ENCODE results near the gene ANKRD23. TPM values are rescaled to one million over a fixed set of nuclear protein-coding genes. Genes with fewer than 3 reads are reported as not detected.

The ANKRD23 gene
- total and polyA plus RNA-seq, 11 donors: 0.96 to 26.7 (median 7.9) TPM

DNA sequence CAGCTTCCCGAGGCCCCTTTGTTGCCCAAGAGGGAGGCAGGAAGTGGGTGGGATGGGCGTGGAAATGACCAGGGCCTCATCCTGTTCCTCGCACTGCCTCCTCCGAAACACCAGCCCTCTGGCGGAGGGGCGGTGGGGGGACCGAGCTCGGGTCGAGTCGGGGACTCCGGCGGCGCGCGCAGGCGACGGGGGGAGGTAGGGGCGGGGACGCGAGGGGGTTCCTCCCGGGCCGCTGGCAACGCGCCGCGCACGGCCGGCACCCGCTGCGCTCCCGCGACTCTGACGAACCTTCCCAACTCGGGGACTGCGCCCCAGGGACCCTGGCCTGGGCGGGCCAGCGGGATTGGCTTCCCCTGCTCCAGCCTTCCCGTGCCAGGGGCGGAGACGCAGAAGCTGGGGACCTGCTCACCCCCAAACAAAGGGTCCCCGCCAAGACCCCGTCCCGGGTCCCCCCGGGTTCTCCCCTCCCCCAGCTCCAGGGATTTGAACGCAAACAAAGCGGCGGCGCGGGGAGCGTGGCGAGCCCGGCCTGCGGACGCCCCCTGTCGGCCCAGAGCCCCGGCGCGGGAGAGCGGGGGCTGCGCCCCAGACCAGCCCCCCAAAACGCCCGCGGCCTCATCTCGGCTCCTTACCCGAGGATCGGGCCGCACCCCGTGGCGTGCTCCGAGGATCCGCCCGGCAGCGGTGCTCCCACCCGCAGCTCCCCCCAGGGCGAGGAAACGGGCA, 24.9 kb upstream of the ANKRD23 start:
- Histone ChIP-seq H3K4me3 (peak overlapping the region; percentile 79 to 100 (median 98)), H3K27ac (peak overlapping the region; percentile 96 to 100 (median 98)), H3K36me3 (peaks cover 0 to 40% (median 37%) of the 10 kb centered on the region in 9 donors), H3K27me3 (peaks cover 0 to 27% (median 0%) of the 10 kb centered on the region in 9 donors), H3K4me1 (peaks cover 3 to 80% (median 51%) of the 10 kb centered on the region in 12 donors), H3K9me3 (no peaks in the 10 kb centered on the region)
- 0 to 1% (median 0%) methylated on average over 2 to 76 of the region's 76 CpGs for WGBS, 4 donors
- DNase-seq (peak; percentile 90 to 95 (median 93)), ATAC-seq (peak; percentile 68 to 74 (median 72))
- TF ChIP-seq, protein P1, sequence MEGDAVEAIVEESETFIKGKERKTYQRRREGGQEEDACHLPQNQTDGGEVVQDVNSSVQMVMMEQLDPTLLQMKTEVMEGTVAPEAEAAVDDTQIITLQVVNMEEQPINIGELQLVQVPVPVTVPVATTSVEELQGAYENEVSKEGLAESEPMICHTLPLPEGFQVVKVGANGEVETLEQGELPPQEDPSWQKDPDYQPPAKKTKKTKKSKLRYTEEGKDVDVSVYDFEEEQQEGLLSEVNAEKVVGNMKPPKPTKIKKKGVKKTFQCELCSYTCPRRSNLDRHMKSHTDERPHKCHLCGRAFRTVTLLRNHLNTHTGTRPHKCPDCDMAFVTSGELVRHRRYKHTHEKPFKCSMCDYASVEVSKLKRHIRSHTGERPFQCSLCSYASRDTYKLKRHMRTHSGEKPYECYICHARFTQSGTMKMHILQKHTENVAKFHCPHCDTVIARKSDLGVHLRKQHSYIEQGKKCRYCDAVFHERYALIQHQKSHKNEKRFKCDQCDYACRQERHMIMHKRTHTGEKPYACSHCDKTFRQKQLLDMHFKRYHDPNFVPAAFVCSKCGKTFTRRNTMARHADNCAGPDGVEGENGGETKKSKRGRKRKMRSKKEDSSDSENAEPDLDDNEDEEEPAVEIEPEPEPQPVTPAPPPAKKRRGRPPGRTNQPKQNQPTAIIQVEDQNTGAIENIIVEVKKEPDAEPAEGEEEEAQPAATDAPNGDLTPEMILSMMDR (IDR thresholded peaks at IDR 0.05): peak; percentile 30 to 82 (median 64)
- TF ChIP-seq POLR2A (IDR thresholded peaks at IDR 0.05): peak in 1 of 2 donors; percentile 40
- intact Hi-C loops (cut with DNase I): loop anchor here in 4 of 10 donors (1.0 to 5.0 kb wide), 5 partner anchors 10 to 244 kb away; partner anchors contain the start of genes ANKRD36 (in 1 of the 4) and ANKRD39 (in 1 of the 4)

DNA sequence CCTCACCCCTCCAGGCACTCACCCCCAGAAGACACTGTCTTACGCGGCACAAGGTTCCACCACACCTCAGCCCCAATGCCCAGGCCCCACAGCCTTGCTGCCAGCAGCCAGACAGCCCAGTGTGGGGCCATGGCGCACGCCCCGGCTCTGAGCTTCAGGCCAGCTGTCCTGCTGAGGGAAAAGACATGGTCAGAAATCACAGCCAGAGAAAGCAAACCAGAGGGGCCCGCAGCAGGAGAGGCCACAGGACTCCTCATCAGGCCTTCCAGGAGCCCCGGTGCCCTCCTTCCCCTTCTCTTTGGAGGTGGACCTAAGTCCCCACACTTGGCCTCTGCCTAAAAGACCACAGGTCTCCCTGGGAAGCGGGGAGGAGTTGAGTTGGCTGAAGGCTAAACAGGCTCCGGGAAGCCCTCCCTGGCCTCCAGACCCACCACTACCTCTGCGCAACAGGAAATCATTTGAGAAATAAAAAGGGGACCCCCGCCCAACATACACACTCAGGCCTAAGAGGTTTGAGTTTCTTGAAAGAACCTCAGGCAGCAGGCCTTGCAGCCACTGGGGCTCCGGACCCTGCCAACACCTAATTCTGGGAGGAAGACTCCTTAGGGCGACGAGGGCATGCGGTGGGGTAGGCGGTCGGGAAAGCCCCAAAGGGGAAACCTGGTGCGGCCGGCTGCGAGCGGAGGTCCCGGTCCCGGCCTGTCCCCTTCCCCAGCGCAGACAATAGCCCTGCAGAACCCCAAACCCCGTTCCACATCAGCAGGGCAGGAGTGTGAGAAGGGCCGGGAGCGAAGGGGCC, 24.1 kb upstream of the ANKRD23 start:
- H3K4me1 ChIP-seq: peaks cover under 1 to 73% (median 49%) of the 10 kb centered on the region in 12 donors
- ATAC-seq: no peak
- peaks cover 0 to 27% (median 0%) of the 10 kb centered on the region in 9 donors for H3K27me3 ChIP-seq
- peak in 1 of 5 donors; percentile 58 for DNase-seq
- peak overlapping the region; percentile 96 to 100 (median 98) for H3K27ac ChIP-seq
- H3K4me3 ChIP-seq: peak overlapping the region; percentile 79 to 100 (median 98)
- intact Hi-C loops (cut with DNase I): loop anchor here in 4 of 10 donors (1.0 to 5.0 kb wide), 4 partner anchors 10 to 244 kb away; partner anchors contain the start of genes ANKRD36 (in 1 of the 4) and ANKRD39 (in 1 of the 4)
- H3K9me3 ChIP-seq: no peaks in the 10 kb centered on the region
- TF ChIP-seq, protein P1 (IDR thresholded peaks at IDR 0.05): no peak
- TF ChIP-seq POLR2A (IDR thresholded peaks at IDR 0.05): no peak
- 17 to 23% (median 21%) methylated on average over 19 to 27 of the region's 27 CpGs for WGBS, 4 donors
- H3K36me3 ChIP-seq: peaks cover 0 to 48% (median 44%) of the 10 kb centered on the region in 9 donors

DNA sequence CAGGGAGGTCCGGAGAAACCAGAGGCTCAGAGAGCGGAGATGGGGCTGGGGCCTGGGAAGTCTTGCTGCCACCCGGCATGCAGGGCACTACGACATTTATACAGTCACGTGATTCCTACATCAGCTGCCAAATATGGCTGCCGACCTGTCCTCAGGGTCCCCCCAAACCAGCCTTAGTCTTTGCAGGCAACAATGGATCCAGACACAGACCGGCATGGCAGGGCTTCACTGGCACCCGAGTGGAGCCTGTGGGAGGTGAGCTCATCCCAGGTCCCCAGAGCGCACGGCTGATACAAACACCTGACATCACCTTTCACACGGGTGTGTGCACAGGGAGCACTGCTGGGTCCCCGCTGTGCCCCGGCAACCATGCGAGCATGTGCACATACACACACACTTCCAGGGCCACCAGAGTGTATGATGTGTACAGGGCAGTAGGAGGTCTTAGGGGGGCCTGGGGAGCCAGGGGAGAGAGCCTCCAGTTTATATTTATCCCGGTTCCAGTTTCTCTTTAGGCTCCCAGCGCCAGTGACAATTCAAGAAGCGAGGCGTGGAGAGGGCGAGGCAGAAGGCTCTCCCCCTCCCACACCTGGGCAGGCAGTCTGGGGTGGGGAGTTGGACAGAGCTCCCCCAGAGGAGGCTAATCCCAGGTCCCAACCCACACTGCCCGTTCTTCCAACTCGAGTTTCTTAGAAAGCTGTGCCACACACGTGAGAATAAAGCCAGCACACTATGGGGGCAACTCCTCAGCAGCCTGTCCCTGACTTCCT, 23.4 kb upstream of the ANKRD23 start:
- TF ChIP-seq POLR2A (IDR thresholded peaks at IDR 0.05): no peak
- TF ChIP-seq, protein P1 (IDR thresholded peaks at IDR 0.05): no peak
- Histone ChIP-seq H3K4me3 (peak overlapping the region in 11 of 12 donors; percentile 79 to 100 (median 99)), H3K4me1 (peaks cover 0 to 67% (median 43%) of the 10 kb centered on the region in 12 donors), H3K36me3 (peaks cover 0 to 56% (median 49%) of the 10 kb centered on the region in 9 donors), H3K27me3 (peaks cover 0 to 27% (median 0%) of the 10 kb centered on the region in 9 donors), H3K27ac (peak overlapping the region; percentile 96 to 100 (median 98)), H3K9me3 (no peaks in the 10 kb centered on the region)
- 34 to 47% (median 37%) methylated on average over 13 to 22 of the region's 22 CpGs for WGBS, 4 donors
- ATAC-seq (no peak), DNase-seq (no peak)
- intact Hi-C loops (cut with DNase I): loop anchor here in 1 of 10 donors (5.0 kb wide), 1 partner anchor 245 kb away; the partner anchor contains the start of gene ANKRD36

Measured in heart left ventricle (tissue), 16 donors.